ENCODE data around the gene IRX3. TPM values are rescaled to one million over a fixed set of nuclear protein-coding genes. Genes with fewer than 3 reads are reported as not detected.

The IRX3 gene
- total RNA-seq, 2 experiments from 2014 or later, result not detected

GRCh38 chr16:54289242-54289944 is 2.8 kb upstream of the IRX3 start:
- H3K27me3 Mint-ChIP-seq (ENCODE audit: low read depth), result peaks cover 62% of the 10 kb centered on the region
- H3K36me3 Mint-ChIP-seq (ENCODE audit: low read depth), result no peaks in the 10 kb centered on the region
- no peak overlapping the region for H3K4me3 Mint-ChIP-seq
- H3K27ac Mint-ChIP-seq, result no peak overlapping the region
- CTCF ChIA-PET, result no interaction called here
- DNase-seq, result no peak
- intact Hi-C loops (cut with micrococcal nuclease), result no loop called here
- H3K4me1 Mint-ChIP-seq (ENCODE audit: low read depth), result peaks cover 29% of the 10 kb centered on the region
- no peaks in the 10 kb centered on the region for H3K9me3 Mint-ChIP-seq

DNA sequence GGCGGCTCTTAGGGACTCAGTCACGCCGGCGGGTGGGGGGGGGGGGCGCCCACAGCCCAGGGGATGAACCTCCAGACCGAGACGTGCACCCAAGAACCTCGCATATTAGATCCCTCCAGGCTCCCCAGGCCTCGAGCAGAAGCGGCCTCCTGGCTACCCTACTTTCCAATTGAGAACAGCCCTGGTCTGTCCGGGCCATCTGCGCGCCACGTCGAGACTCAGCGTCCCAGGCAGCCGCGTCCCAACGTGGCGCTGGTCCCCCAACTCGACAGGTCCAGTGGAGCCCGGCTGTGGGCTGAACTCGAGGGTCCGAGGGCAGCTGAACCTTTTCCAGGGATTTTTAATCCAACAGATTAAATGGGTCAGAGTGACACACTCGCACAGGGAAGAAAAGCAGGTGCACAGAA is 2.3 kb upstream of the IRX3 start:
- no peak overlapping the region for H3K27ac Mint-ChIP-seq
- no peak overlapping the region for H3K4me3 Mint-ChIP-seq
- intact Hi-C loops (cut with micrococcal nuclease), result no loop called here
- H3K36me3 Mint-ChIP-seq (ENCODE audit: low read depth), result no peaks in the 10 kb centered on the region
- DNase-seq, result no peak
- CTCF ChIA-PET, result no interaction called here
- peaks cover 65% of the 10 kb centered on the region for H3K27me3 Mint-ChIP-seq (ENCODE audit: low read depth)
- H3K9me3 Mint-ChIP-seq, result no peaks in the 10 kb centered on the region
- peaks cover 29% of the 10 kb centered on the region for H3K4me1 Mint-ChIP-seq (ENCODE audit: low read depth)

GRCh38 chr16:54288030-54288834 is 1.6 kb upstream of the IRX3 start:
- intact Hi-C loops (cut with micrococcal nuclease), result no loop called here
- Mint-ChIP-seq H3K9me3 (no peaks in the 10 kb centered on the region), H3K27ac (no peak overlapping the region), H3K36me3 (ENCODE audit: low read depth) (no peaks in the 10 kb centered on the region), H3K4me1 (ENCODE audit: low read depth) (peaks cover 33% of the 10 kb centered on the region), H3K4me3 (no peak overlapping the region), H3K27me3 (ENCODE audit: low read depth) (peaks cover 68% of the 10 kb centered on the region)
- CTCF ChIA-PET, result interaction anchor here (0.6 kb wide), 1 partner anchor 45 kb away, joined by 4 read pairs; no protein-coding TSS in a partner anchor
- DNase-seq, result no peak

DNA sequence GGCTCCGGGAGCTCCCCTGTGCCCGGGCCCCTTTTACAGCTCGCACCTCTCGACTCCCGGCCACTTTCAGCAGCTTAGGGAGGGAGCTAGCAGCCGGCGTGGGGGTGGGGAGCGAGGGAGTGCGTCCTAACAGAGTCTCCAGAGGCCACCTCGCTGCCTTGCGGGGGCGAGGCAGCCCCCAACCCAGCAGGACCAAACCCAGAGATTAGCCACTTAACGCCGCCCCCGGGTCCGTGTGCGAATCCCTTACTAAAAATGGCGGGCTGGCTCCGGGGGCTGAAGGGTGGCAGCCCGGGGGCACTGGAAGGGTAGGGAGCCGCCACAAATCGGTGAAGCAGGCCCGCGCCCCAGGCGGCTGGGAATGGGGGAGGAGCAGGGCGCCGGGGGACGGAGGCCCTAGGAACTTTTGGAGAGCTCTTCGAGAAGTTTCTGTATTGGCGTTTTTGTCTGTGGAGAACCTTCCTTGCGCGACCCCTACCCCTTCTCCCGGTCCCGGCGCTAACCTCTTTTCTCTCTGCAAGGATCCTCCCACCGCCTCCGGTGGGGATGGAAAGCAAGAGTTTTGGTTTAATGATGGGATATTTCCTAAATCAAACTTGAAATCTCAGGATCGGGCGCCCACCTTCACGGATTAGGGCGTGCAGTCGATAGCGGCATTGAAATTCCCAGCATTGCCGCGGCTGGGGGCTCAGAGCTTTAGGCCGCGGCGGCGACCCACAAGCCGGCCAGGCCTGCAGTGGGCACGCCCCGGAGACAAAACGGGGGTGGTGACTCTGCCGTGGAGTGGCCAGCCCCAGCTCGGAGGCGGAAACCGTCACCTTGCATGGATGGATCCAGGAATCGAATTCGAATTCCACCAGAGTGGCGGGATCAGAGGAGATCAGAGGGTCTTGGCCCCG is 793 bp upstream of the IRX3 start:
- no peak for DNase-seq
- Mint-ChIP-seq H3K27me3 (ENCODE audit: low read depth) (peaks cover 70% of the 10 kb centered on the region), H3K36me3 (ENCODE audit: low read depth) (no peaks in the 10 kb centered on the region), H3K9me3 (no peaks in the 10 kb centered on the region), H3K4me1 (ENCODE audit: low read depth) (peaks cover 36% of the 10 kb centered on the region), H3K27ac (no peak overlapping the region), H3K4me3 (peak overlapping the region; percentile 15)
- CTCF ChIA-PET, result interaction anchor here (0.6 to 0.7 kb wide), 2 partner anchors 46 to 171 kb away, joined by 3 to 4 read pairs; no protein-coding TSS in a partner anchor
- intact Hi-C loops (cut with micrococcal nuclease), result no loop called here

GRCh38 chr16:54286090-54286365 is 559 bp downstream of the IRX3 start:
- Mint-ChIP-seq H3K9me3 (no peaks in the 10 kb centered on the region), H3K4me3 (peak overlapping the region; percentile 48), H3K36me3 (ENCODE audit: low read depth) (no peaks in the 10 kb centered on the region), H3K27me3 (ENCODE audit: low read depth) (peaks cover 71% of the 10 kb centered on the region), H3K27ac (no peak overlapping the region), H3K4me1 (ENCODE audit: low read depth) (peaks cover 41% of the 10 kb centered on the region)
- intact Hi-C loops (cut with micrococcal nuclease), result loop anchor here (1.0 kb wide), 1 partner anchor 645 kb away; no protein-coding TSS in a partner anchor
- DNase-seq, result no peak
- CTCF ChIA-PET, result no interaction called here

GRCh38 chr16:54285414-54286089 is 1.0 kb downstream of the IRX3 start:
- Mint-ChIP-seq H3K4me3 (peak overlapping the region; percentile 32), H3K27ac (no peak overlapping the region), H3K4me1 (ENCODE audit: low read depth) (peaks cover 40% of the 10 kb centered on the region), H3K36me3 (ENCODE audit: low read depth) (no peaks in the 10 kb centered on the region), H3K9me3 (no peaks in the 10 kb centered on the region), H3K27me3 (ENCODE audit: low read depth) (peaks cover 71% of the 10 kb centered on the region)
- intact Hi-C loops (cut with micrococcal nuclease), result loop anchor here (1.0 kb wide), 1 partner anchor 646 kb away; no protein-coding TSS in a partner anchor
- CTCF ChIA-PET, result no interaction called here
- no peak for DNase-seq

DNA sequence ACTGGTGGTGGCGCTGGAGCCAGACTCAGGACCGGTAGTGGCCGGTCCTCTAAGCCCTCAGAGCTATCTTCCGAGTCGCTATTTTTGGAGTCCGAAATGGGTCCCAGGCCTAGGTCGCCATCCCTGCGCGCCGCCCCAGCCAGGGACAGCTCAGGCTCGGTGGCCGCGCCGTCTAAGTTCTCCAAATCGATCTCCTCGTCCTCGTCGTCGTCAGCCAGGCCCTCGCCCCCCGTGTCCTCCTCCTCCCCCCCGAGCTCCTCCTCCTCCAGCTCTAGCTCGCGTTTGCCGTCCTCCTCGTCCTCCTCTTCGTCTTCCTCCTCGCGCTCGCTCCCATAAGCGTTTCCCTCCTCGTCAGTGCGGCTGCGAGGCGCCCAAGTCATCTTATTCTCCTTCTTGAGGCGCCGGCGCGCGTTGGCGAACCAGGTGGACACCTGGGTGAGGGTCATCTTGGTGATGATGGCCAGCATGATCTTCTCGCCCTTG is 1.6 kb downstream of the IRX3 start:
- intact Hi-C loops (cut with micrococcal nuclease), result loop anchor here (5.0 kb wide), 2 partner anchors 513 to 733 kb away; no protein-coding TSS in a partner anchor
- no peaks in the 10 kb centered on the region for H3K36me3 Mint-ChIP-seq (ENCODE audit: low read depth)
- CTCF ChIA-PET, result no interaction called here
- H3K27ac Mint-ChIP-seq, result no peak overlapping the region
- DNase-seq, result no peak
- H3K4me1 Mint-ChIP-seq (ENCODE audit: low read depth), result peaks cover 39% of the 10 kb centered on the region
- H3K4me3 Mint-ChIP-seq, result no peak overlapping the region
- peaks cover 73% of the 10 kb centered on the region for H3K27me3 Mint-ChIP-seq (ENCODE audit: low read depth)
- H3K9me3 Mint-ChIP-seq, result no peaks in the 10 kb centered on the region

- intact Hi-C loops (cut with micrococcal nuclease), result loop anchor here (5.0 kb wide), 2 partner anchors 512 to 732 kb away; no protein-coding TSS in a partner anchor
- CTCF ChIA-PET, result no interaction called here
- H3K27ac Mint-ChIP-seq, result no peak overlapping the region
- DNase-seq, result no peak
- H3K9me3 Mint-ChIP-seq, result no peaks in the 10 kb centered on the region
- H3K4me3 Mint-ChIP-seq, result no peak overlapping the region
- H3K4me1 Mint-ChIP-seq (ENCODE audit: low read depth), result peaks cover 34% of the 10 kb centered on the region
- peaks cover 73% of the 10 kb centered on the region for H3K27me3 Mint-ChIP-seq (ENCODE audit: low read depth)
- H3K36me3 Mint-ChIP-seq (ENCODE audit: low read depth), result no peaks in the 10 kb centered on the region
Observed at GRCh38 chr16:54284319-54284930, 2.2 kb downstream of the IRX3 start.

DNA sequence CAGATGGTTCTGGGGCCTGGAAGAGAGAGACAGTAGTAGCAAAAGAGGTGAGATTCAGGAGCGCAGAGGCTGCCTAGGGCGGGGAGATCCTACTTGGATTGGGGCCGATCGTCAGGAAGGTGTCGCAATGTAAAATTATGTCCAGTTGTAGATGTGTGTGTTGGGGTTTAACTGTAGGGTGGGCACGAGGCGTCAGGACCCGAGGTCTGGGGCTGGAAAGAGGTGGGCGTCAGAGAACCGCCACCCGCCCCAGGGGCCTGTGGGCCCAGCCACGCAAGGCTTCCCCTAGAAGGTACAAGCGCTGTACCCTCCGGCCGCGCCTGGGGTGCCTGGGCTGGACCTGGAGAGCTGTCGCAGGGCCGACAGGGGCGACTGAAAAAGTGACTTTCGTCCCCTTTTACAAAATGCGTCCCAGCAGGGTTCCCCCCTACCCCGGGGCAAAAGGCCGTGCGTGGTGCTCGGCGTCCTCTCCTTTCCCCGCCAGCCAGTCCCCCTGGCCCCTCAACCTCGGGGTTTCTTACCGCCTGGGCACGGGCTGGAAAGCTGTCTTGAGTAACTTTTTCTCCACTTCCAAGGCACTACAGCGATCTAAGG is 2.8 kb downstream of the IRX3 start:
- Mint-ChIP-seq H3K27ac (no peak overlapping the region), H3K4me1 (ENCODE audit: low read depth) (peaks cover 34% of the 10 kb centered on the region), H3K4me3 (no peak overlapping the region), H3K9me3 (no peaks in the 10 kb centered on the region), H3K36me3 (ENCODE audit: low read depth) (no peaks in the 10 kb centered on the region), H3K27me3 (ENCODE audit: low read depth) (peaks cover 70% of the 10 kb centered on the region)
- intact Hi-C loops (cut with micrococcal nuclease), result loop anchor here (2.0 to 5.0 kb wide), 4 partner anchors 391 to 732 kb away; partner anchors contain the start of gene IRX5
- CTCF ChIA-PET, result no interaction called here
- no peak for DNase-seq

DNA sequence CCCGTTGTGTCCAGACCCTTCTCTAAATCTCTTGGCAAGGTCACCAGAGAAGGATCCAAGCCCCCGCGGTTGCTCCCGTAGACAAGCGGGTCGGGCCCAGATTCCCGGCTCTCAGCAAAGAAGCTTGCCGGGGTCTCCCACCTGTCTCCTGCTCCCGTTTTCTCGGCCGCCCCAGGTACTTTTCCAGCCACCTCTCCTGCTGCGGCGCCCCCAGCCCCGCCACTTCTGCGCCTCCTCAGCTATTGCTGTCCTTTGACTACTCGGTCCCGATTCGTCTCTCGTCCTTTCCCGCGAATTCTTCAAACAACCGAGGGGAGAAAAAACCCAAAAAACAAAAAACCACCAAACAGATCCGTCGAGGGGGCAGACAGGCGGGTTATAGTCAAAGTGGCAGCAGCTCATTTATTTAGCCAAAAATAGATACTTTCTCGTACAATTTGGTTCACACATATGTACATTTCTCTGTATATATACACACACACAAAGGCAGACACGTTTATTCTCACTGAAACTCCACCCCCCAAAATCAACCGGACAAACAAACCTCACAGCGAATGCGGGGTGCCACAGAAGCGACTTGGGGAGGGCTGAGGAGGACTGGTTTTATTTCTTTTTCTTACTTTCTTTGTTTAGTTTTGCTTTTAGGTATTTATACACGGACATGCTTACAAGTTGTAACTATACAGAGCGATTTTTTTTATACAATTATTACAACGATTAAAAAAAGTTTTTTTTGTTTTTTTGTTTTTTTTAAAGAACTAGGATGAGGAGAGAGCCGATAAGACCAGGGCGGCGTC is 3.5 kb downstream of the IRX3 start:
- H3K27me3 Mint-ChIP-seq (ENCODE audit: low read depth), result peaks cover 65% of the 10 kb centered on the region
- no peak for DNase-seq
- H3K4me3 Mint-ChIP-seq, result no peak overlapping the region
- H3K27ac Mint-ChIP-seq, result peak overlapping the region; percentile 14
- CTCF ChIA-PET, result interaction anchor here (1.0 kb wide), 1 partner anchor 9 kb away, joined by 8 read pairs; no protein-coding TSS in a partner anchor
- H3K36me3 Mint-ChIP-seq (ENCODE audit: low read depth), result no peaks in the 10 kb centered on the region
- peaks cover 30% of the 10 kb centered on the region for H3K4me1 Mint-ChIP-seq (ENCODE audit: low read depth)
- H3K9me3 Mint-ChIP-seq, result no peaks in the 10 kb centered on the region
- intact Hi-C loops (cut with micrococcal nuclease), result loop anchor here (2.0 to 5.0 kb wide), 4 partner anchors 390 to 731 kb away; partner anchors contain the start of gene IRX5

All from activated naive CD4-positive, alpha-beta T cell treated with anti-CD3 and anti-CD28 coated beads for 36 hours (primary cell).